Aortic smooth muscle cell (primary cell): ENCODE data around the gene UGT2B10. TPM values are rescaled to one million over a fixed set of nuclear protein-coding genes. Genes with fewer than 3 reads are reported as not detected.

Experiments
- total RNA-seq: library from RNA; depleted of rRNA; stranded (reverse); fragments of >200 nt; gene quantifications from 2 replicates; pipeline ENCODE4 v1.2.3, GENCODE V29; 2014

The UGT2B10 gene
- total RNA-seq = not detected in 2 replicates

GRCh38 chr4:68815617-68816409 is at the start of gene UGT2B10:
UGT2B10 (plus strand) TSS chr4:68815994; CDS start chr4:68816020, 26 bp downstream.

Other genes starting within 250 kb of the UGT2B10 start
- not detected in 2 replicates for gene UGT2B17, start 239.7 kb upstream of the UGT2B10 start, total RNA-seq
- gene UGT2B15, start 145.3 kb upstream of the UGT2B10 start, total RNA-seq = not detected in 2 replicates
- gene UGT2A3, start 135.8 kb downstream of the UGT2B10 start, total RNA-seq = not detected in 2 replicates